Activated naive CD4-positive, alpha-beta T cell treated with anti-CD3 and anti-CD28 coated beads, Interleukin-2, amount 50 U/mL, for 24 hours (primary cell): ENCODE data around the gene GMDS.

Source experiments
- H3K27ac Mint-ChIP-seq: one replicate; pipeline ENCODE4 v1.8.0; 2021; ENCODE audit warnings: mild to moderate bottlenecking, mixed read lengths
- H3K27me3 Mint-ChIP-seq: one replicate; pipeline ENCODE4 v1.8.0; 2021; ENCODE audit warnings: mixed read lengths
- H3K36me3 Mint-ChIP-seq: one replicate; pipeline ENCODE4 v1.8.0; 2021; ENCODE audit warnings: mixed read lengths
- H3K4me1 Mint-ChIP-seq: one replicate; pipeline ENCODE4 v1.8.0; 2021; ENCODE audit warnings: mixed read lengths
- H3K4me3 Mint-ChIP-seq: one replicate; pipeline ENCODE4 v1.8.0; 2021; ENCODE audit warnings: mild to moderate bottlenecking, mixed read lengths
- H3K9me3 Mint-ChIP-seq: one replicate; pipeline ENCODE4 v1.8.0; 2021; ENCODE audit warnings: mixed read lengths

The GMDS gene

DNA sequence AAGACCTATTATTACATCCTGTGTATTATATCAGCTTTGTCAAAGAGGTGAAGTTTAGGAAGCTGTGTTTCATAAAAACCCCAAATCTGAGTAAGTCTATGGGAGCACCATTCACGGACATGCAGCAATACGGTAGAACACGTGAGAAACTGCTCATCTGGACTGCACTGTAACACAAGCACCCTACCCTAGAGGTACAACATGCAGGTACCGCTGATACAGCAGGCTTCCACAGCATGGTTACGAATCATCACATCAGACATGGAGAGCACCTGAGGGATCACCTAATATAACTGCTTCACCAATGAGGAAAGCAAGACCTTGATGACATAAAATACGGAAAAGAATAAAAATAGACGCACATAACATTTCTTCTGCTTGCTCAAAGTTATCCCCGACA, 96.7 kb downstream of the GMDS start:
- peaks cover 10% of the 10 kb centered on the region for H3K36me3 Mint-ChIP-seq
- H3K4me3 Mint-ChIP-seq, result no peak overlapping the region
- H3K4me1 Mint-ChIP-seq, result peaks cover 8% of the 10 kb centered on the region
- no peak overlapping the region for H3K27ac Mint-ChIP-seq
- no peaks in the 10 kb centered on the region for H3K27me3 Mint-ChIP-seq
- no peaks in the 10 kb centered on the region for H3K9me3 Mint-ChIP-seq

DNA sequence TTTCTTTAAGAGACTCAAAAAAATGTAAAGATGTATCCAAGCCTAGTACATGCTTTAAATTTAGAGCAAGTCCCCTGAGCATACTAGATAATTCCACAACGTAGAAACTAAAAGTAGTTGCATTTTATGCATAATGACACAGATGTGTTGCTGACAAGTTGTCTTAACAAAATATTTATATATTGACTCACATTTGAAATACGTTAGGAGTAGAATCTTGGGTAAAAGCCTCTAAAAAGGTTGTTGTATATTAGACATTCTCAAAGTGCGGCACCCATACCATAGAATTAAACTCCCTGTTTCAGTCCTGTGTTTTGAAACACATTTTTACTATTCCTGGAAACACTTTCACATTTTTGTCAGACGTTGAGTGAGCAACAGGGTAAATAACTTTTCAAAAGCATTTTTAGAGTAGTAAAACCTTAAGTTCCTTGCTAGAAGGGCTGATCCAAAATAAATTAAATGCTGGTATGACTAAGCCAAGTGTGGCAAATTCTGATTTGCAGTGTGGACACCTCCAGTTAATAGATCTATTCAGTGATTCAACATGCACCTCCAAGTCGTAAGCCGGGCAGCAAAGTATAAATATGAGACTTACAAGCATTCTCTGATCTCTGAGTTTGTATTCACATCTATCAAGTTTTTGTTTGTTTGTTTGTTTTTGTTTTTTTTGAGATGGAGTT, 97.5 kb downstream of the GMDS start:
- Mint-ChIP-seq H3K4me3 (no peak overlapping the region), H3K4me1 (peaks cover 10% of the 10 kb centered on the region), H3K9me3 (no peaks in the 10 kb centered on the region), H3K27ac (no peak overlapping the region), H3K36me3 (peaks cover 10% of the 10 kb centered on the region), H3K27me3 (no peaks in the 10 kb centered on the region)

DNA sequence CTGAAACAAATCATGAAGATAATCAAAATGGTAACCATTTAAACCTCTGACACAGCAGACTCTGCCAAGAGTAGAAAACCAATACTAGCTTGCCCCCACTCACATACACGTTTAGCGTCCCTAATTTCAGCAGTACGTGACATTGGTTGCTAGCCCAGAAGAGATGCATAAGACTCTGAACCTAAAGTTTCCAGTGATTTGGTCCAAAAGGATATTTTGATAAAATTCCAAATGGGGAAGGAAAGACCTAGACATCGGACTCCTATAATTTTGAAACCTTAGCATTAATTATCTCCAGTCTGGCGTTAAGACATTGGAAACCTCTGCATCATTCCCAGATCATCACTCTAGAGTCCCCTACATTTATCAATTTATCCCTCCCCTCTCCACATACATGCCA, 98.1 kb downstream of the GMDS start:
- H3K36me3 Mint-ChIP-seq, result peaks cover 10% of the 10 kb centered on the region
- no peak overlapping the region for H3K4me3 Mint-ChIP-seq

DNA sequence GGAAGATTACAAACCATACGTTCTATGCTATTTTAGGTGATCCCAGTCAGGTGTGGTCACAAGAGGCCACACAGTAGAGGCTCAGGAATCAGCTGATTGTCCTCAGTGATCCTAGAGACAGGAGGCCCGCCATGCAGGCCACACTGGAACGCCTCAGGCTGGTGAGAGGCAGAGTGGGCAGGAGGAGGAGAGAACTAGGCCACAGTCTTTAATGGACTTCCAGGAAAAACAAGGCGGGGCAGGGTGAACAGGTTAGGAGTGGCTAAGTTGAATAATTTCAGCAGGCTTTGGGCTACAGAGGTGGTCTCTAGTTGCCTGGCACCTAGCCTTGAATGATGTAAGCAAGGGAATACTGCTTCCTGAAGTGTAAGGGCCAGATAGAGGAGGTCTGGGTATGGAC, 101.2 kb downstream of the GMDS start:
- H3K27me3 Mint-ChIP-seq, result no peaks in the 10 kb centered on the region
- peaks cover 25% of the 10 kb centered on the region for H3K4me1 Mint-ChIP-seq
- peaks cover 12% of the 10 kb centered on the region for H3K36me3 Mint-ChIP-seq
- no peak overlapping the region for H3K27ac Mint-ChIP-seq
- no peaks in the 10 kb centered on the region for H3K9me3 Mint-ChIP-seq
- H3K4me3 Mint-ChIP-seq, result no peak overlapping the region

More for the DNA sequence above, 98.1 kb downstream of the GMDS start:
- H3K4me1 Mint-ChIP-seq, result peaks cover 10% of the 10 kb centered on the region
- no peaks in the 10 kb centered on the region for H3K9me3 Mint-ChIP-seq
- H3K27ac Mint-ChIP-seq, result no peak overlapping the region
- H3K27me3 Mint-ChIP-seq, result no peaks in the 10 kb centered on the region

DNA sequence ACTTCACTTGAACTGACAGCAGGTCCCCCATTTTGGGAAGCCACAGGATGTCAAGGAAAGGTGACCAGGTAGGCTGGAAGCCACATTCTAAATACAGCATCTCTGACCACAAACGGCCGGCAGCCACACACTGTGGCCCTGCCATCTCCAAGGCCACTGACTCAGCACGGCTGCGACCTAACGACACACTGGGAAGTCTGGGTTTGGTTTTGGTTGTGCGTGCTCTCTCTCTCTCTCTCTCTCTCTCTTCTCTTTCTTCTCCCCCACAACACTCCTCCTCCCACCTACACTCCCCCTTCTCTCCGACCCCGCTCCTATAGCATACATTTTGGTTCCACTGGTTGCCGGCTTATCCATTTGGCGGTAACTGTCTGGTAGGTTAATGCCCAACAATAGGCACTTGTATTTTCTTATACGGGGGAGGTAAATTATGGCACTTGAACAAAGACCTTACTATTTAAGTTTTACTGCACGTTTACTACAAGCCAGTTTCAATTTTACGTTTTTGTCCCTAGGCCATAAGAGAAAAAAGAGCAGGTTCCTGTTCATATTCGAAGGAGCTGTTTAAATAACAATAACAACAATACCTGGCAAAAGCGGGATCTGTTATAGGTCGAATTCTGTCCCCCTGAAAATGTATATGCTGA, 103.6 kb downstream of the GMDS start:
- Mint-ChIP-seq H3K36me3 (peaks cover 8% of the 10 kb centered on the region), H3K4me1 (peaks cover 25% of the 10 kb centered on the region), H3K27ac (no peak overlapping the region), H3K27me3 (no peaks in the 10 kb centered on the region), H3K9me3 (no peaks in the 10 kb centered on the region), H3K4me3 (no peak overlapping the region)

DNA sequence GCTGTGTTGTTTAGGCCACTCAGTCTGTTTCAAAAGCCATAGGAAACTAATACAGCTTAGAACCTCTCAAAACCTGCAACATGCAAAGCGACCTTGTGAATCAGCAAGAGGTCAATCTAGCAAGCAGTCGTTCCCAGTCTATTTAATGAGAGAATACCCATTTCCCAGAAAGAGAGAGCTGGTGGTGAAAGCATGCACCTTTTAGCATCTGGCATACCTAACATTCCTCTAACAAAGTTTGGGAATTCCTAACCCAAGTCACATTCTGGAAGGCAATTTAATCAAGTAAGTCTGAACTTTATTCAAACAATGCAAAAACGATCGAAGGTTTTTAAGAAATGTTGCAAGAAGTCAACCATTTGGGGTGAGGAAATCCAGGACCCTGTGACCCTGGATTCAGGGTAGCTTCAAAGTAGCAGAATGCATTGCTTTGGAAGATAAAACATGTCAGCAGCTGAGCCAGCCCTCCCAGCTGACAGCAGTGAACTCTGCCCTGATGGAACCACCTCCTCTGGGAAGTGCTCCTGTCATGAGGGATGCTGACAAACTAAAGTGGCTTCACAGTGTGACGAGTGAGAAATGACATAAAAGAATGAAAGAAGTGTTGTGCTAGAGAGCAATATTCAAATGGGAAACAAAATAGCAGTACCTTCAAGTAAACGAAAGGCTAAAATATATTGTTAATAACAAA, 104.8 kb downstream of the GMDS start:
- Mint-ChIP-seq H3K36me3 (peaks cover 7% of the 10 kb centered on the region), H3K27ac (no peak overlapping the region), H3K4me3 (no peak overlapping the region), H3K9me3 (no peaks in the 10 kb centered on the region), H3K27me3 (no peaks in the 10 kb centered on the region), H3K4me1 (peaks cover 25% of the 10 kb centered on the region)

DNA sequence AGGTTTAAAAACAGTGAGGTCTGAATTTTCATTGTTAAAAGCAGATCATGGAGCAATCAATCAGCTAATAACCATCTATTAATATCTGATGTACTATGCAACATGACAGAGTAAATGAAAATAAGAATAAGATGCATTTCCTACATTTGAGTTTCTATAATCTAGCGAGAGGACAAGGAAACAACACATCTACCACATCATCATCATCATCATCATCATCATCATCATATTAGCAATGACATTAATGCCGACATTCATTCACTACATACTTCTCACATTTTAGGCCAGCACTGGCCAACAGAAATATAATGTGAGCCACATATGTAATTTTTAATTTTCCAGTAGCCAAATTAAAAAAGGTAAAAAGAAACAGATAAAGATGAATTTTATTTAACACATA, 110.0 kb downstream of the GMDS start:
- Mint-ChIP-seq H3K27ac (no peak overlapping the region), H3K4me1 (peaks cover 18% of the 10 kb centered on the region), H3K9me3 (no peaks in the 10 kb centered on the region), H3K27me3 (no peaks in the 10 kb centered on the region), H3K36me3 (no peaks in the 10 kb centered on the region), H3K4me3 (no peak overlapping the region)

DNA sequence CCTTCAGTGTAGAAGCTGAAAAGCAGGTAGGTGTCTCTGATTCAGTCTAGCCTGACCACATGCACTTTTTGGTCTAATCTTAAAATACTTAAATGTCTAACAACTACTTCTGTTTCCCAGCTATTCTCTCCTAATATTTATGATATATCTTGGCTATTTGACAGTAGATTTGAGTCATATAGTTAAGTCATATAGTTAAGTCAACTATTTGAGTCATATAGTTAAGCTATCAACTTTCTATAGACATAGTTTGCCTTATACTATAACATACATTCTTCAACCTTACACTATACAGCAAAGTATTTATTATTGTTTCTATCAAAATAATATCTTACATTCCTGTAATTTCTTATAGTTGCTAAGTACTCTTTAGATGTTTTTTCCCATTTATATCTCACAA, 110.9 kb downstream of the GMDS start:
- H3K27me3 Mint-ChIP-seq, result no peaks in the 10 kb centered on the region
- no peaks in the 10 kb centered on the region for H3K36me3 Mint-ChIP-seq
- peaks cover 18% of the 10 kb centered on the region for H3K4me1 Mint-ChIP-seq
- no peak overlapping the region for H3K4me3 Mint-ChIP-seq
- H3K9me3 Mint-ChIP-seq, result no peaks in the 10 kb centered on the region
- H3K27ac Mint-ChIP-seq, result no peak overlapping the region

DNA sequence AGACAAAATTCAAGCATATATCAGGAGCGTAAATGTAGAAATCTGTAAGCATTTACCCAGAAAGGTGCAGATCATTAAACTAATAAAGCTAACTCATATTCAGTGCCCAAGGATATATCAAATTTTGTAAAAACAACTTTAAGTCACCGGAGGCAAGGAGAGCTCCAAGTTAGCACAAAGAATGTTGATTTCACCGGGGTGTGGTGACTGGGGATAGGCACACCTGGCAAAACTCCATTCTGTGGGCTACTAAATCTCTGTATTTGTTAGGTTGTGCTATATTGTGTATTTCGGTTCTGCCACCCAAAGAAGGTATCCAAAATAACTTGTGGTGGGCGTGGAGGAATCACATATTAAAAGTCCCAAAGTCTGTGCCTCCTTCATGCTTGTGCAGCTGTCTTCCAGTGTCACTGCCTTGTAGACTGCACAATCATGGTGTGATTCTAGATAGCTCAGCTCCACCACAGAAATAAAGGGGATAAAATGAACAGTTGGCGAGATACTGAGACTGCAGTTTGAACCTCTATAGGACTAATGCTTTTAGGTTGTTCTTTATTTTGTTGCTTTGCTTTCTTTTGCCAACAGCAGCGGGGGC, 111.6 kb downstream of the GMDS start:
- H3K27ac Mint-ChIP-seq, result no peak overlapping the region
- no peak overlapping the region for H3K4me3 Mint-ChIP-seq
- H3K9me3 Mint-ChIP-seq, result no peaks in the 10 kb centered on the region
- H3K4me1 Mint-ChIP-seq, result peaks cover 25% of the 10 kb centered on the region
- H3K27me3 Mint-ChIP-seq, result no peaks in the 10 kb centered on the region
- H3K36me3 Mint-ChIP-seq, result no peaks in the 10 kb centered on the region

DNA sequence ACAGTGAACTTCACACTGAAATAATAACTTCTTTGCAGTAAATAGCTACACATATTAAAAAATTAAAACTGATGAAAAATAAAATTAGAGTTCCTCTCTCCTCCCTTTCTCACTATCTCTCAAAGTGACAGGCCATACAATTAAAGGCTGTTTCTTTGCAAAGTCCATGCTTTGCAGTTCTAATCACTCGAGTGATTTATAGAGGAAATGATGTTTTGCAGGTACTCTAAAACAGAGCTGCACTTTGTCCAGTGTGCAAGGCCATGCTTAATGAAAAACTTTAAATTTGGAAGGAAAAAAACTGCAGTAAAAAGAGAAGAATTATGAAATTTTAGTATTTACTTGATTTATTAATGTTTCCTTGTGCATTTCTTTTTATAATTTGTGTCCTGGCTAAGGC, 112.5 kb downstream of the GMDS start:
- H3K27ac Mint-ChIP-seq, result no peak overlapping the region
- H3K9me3 Mint-ChIP-seq, result no peaks in the 10 kb centered on the region
- no peaks in the 10 kb centered on the region for H3K27me3 Mint-ChIP-seq
- H3K36me3 Mint-ChIP-seq, result no peaks in the 10 kb centered on the region
- no peak overlapping the region for H3K4me3 Mint-ChIP-seq
- peaks cover 32% of the 10 kb centered on the region for H3K4me1 Mint-ChIP-seq

DNA sequence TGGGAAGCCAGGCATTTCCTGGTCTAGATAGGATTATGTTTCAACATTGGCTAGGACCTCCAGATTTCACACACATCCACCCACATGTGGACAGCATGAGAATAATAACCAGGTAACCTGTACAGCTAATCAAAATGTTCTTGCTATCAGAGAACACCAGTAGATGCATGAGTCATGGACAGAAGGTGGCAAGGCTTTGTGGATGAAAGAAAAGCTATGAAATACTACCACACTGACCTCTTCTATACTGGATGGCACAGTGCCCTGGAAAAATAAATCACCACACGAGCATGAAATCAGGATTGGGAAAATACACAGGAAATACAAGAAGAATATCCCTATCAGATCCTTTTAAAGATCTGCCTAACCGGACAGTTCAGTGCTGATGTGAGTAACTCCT, 113.0 kb downstream of the GMDS start:
- Mint-ChIP-seq H3K27me3 (no peaks in the 10 kb centered on the region), H3K4me3 (no peak overlapping the region), H3K4me1 (peaks cover 37% of the 10 kb centered on the region), H3K36me3 (no peaks in the 10 kb centered on the region), H3K9me3 (no peaks in the 10 kb centered on the region), H3K27ac (no peak overlapping the region)

DNA sequence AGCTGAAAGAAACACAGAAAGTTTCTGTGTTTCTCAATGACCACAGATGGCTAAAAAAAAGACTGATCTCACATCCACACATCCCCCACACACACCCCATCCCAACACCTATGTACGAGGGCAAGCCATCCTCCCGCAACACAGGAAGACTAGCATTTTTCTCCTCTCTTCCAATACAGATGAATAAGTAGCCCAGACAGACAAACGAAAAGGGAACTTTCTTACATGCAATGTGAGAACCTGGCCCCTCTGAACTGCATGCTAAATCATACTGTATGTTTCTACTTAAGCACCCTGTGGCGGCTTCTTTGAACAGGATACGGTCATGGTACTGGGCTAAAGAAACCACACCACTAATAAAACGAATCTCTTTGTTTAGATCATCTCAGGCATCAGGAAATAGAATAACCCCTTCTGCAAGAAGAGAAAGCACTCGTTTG, 116.2 kb downstream of the GMDS start:
- Mint-ChIP-seq H3K9me3 (no peaks in the 10 kb centered on the region), H3K4me3 (no peak overlapping the region), H3K27ac (no peak overlapping the region), H3K4me1 (peaks cover 44% of the 10 kb centered on the region), H3K36me3 (peaks cover 7% of the 10 kb centered on the region), H3K27me3 (no peaks in the 10 kb centered on the region)

DNA sequence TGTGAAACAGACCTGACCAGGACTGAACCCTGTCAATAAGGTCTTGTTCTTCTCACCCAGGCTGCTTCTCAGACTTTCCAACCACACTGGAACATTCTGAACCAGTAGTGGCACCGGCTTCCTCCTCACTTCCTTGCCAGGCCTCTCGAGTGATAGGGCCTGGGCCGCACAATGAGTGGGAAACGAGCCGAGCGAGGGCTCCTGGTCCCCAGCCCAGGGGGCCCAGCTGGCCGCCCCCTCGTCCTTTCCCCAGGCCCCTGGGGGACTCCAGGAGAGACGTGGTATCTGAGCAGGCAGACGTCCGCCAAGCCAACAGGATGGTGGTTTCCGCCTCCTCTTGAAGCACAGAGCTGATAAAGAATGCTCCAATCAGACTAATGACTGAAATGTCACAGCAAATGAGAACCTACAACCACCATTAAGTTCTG, 117.9 kb downstream of the GMDS start:
- peaks cover 39% of the 10 kb centered on the region for H3K4me1 Mint-ChIP-seq
- H3K36me3 Mint-ChIP-seq, result peaks cover 8% of the 10 kb centered on the region
- H3K9me3 Mint-ChIP-seq, result no peaks in the 10 kb centered on the region
- peak overlapping the region; percentile 17 for H3K4me3 Mint-ChIP-seq
- H3K27me3 Mint-ChIP-seq, result no peaks in the 10 kb centered on the region
- H3K27ac Mint-ChIP-seq, result peak overlapping the region; percentile 76

DNA sequence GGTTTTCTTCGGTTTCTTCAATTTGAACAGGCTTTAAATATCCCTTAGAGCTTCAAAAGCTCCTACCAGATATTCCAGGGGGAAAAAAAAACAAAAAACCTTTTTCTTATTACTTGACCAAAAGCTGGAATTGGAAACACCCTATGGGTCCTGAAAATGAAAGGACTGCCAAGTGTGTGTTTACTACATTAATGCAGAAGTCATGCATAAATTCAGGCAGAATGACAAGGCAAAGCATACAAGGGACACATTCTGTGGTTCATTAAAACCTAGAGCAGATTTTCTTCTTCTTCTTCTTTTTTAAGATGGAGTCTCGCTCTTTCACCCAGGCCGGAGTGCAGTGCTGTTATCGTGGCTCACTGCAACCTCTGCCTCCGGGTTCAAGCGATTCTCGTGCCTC, 119.1 kb downstream of the GMDS start:
- Mint-ChIP-seq H3K27ac (no peak overlapping the region), H3K4me1 (peaks cover 39% of the 10 kb centered on the region), H3K36me3 (peaks cover 11% of the 10 kb centered on the region), H3K4me3 (no peak overlapping the region), H3K9me3 (no peaks in the 10 kb centered on the region), H3K27me3 (no peaks in the 10 kb centered on the region)

DNA sequence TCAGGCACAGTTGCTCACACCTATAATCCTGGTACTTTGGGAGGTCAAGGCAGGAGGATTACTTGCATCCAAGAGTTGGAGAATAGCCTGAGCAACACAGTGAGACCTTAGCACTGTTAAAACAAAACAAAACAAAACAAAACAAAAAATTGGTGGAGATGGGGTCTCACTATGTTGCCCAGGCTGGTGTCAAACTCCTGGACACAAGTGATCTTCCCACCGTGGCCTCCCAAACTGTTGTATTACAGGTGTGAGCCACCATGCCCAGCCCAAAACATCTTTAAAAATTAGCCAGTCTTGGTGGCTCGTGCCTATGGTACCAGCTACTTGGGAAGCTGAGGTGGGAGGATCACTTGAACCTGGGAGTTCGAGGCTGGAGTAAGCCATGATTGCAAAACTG, 120.2 kb downstream of the GMDS start:
- no peak overlapping the region for H3K27ac Mint-ChIP-seq
- H3K27me3 Mint-ChIP-seq, result no peaks in the 10 kb centered on the region

DNA sequence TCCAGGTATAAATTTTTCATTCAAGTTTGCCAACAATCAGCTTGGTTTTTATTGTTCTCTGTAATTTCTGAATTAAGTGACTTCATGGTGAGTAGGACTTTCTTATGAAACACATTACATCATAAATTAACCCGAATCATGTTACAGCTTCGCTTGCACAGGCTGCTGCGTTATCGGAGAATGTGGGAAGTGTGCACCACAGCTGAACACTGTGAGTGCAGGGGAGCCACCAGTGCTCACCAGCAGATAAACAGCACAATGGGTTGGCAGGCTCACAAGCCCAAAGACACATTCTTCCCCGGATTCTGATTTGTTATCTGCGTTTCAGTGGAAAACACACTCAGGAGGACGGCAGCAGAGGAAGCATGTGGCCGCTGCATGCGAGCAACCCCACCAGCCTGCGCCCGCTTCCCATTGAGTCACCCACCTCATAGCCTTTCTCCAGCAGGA, 121.1 kb downstream of the GMDS start:
- Mint-ChIP-seq H3K4me3 (no peak overlapping the region), H3K27me3 (no peaks in the 10 kb centered on the region), H3K4me1 (peaks cover 27% of the 10 kb centered on the region), H3K36me3 (peaks cover 11% of the 10 kb centered on the region), H3K9me3 (no peaks in the 10 kb centered on the region), H3K27ac (no peak overlapping the region)

More for the DNA sequence above, 120.2 kb downstream of the GMDS start:
- H3K9me3 Mint-ChIP-seq, result no peaks in the 10 kb centered on the region
- no peak overlapping the region for H3K4me3 Mint-ChIP-seq
- peaks cover 11% of the 10 kb centered on the region for H3K36me3 Mint-ChIP-seq
- H3K4me1 Mint-ChIP-seq, result peaks cover 35% of the 10 kb centered on the region
